GM12891 (cell line): ENCODE measurements around the gene TFCP2L1.

Source experiments
- PAX5 ChIP-seq: IDR thresholded peaks from 2 replicates; pipeline ENCODE4 v1.6.1; 2011; ENCODE audit warnings: low read length, moderate library complexity, mild to moderate bottlenecking; ENCODE audit not compliant: insufficient read depth, severe bottlenecking
- POLR2A ChIP-seq: IDR thresholded peaks from 2 replicates; pipeline ENCODE4 v1.6.1; 2011; ENCODE audit warnings: low read depth, low read length, control low read depth
- POLR2AphosphoS5 ChIP-seq: IDR thresholded peaks from 2 replicates; pipeline ENCODE4 v1.6.1; 2011; ENCODE audit warnings: low read depth, low read length, control low read depth
- TAF1 ChIP-seq: IDR thresholded peaks from 2 replicates; pipeline ENCODE4 v1.6.1; 2011; ENCODE audit warnings: low read depth, low read length, control low read depth

- TF ChIP-seq POLR2A = no peak
- TF ChIP-seq POLR2AphosphoS5 = no peak
- no peak for TF ChIP-seq TAF1
- TF ChIP-seq PAX5 = no peak
Observed at GRCh38 chr2:121330921-121331320, 45.9 kb upstream of the TFCP2L1 start.
